HL-60 (cell line): ENCODE data around the gene AP2A1.

Experiments used
- DNase-seq, 2 experiments: peaks; one replicate each; pipeline ENCODE4 v3.0.0-alpha.2; 2010 to 2020; ENCODE audit warnings: low read depth in 1 of 2, low spot score in 1 of 2
- H3K27ac ChIP-seq: fragments of 250-450 bp; sonication (Bioruptor Pico); replicated peaks from 2 replicates; pipeline ENCODE4 v1.5.1; 2020; ENCODE audit warnings: mild to moderate bottlenecking, moderate library complexity
- H3K27me3 ChIP-seq: fragments of 250-450 bp; sonication (Bioruptor Pico); 2 replicates; pipeline ENCODE4 v1.5.1; 2021; ENCODE audit warnings: mild to moderate bottlenecking, moderate library complexity; ENCODE audit not compliant: insufficient read depth, poor library complexity, severe bottlenecking
- H3K4me3 ChIP-seq: replicated peaks from 2 replicates; pipeline ENCODE4 v1.5.1; 2011; ENCODE audit warnings: mild to moderate bottlenecking, control low read depth, low read length; ENCODE audit not compliant: insufficient read depth
- GABPA ChIP-seq: IDR thresholded peaks from 2 replicates; pipeline ENCODE4 v1.6.1; 2012; ENCODE audit warnings: low read depth
- POLR2AphosphoS5 ChIP-seq: IDR thresholded peaks from 2 replicates; pipeline ENCODE4 v1.6.1; 2012; ENCODE audit warnings: low read depth
- SPI1 ChIP-seq: IDR thresholded peaks from 2 replicates; pipeline ENCODE4 v1.6.1; 2012; ENCODE audit warnings: low read depth, mild to moderate bottlenecking, borderline replicate concordance
- TF ChIP-seq, protein P1 (sequence below): IDR thresholded peaks from one replicate; pipeline ENCODE4 v1.5.1; 2011; ENCODE audit warnings: low read length, control low read depth, inconsistent platforms; ENCODE audit not compliant: insufficient read depth
- TF ChIP-seq, protein P2 (sequence below): IDR thresholded peaks from 2 replicates; pipeline ENCODE4 v1.6.1; 2012; ENCODE audit warnings: low read depth; ENCODE audit not compliant: insufficient replicate concordance

The AP2A1 gene

DNA sequence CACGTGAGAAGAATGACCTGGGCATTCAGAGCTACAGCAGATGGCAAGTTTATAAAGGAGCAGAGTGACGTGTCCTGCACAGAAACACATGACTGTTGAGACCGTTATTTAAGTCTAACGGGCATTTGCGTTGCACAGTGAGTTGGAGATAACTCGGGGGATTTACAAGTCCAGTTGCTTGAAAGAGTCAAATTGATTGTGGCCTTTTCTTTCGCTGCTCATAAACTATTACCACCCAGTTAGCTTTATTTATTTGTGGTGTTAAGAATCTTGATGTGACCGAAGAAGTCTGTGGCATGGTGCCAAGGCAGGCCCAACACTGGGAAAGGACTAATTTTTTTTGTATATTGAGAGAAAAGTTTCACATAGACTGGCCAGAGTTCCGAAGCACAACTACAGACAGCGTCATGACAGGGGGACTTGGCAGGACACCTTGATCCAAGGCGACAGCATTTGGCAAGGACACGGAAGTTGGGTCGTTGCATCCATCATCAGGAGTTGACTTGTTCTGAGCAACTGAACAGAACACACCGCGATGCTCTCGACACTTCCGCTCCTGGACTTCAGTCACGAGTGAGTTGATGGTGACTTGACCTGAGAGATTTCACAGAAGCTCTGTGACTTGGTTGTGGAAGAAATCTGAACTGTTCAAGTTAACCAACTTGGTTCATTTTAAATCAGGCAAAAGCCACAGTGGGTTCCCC, 72.2 kb downstream of the AP2A1 start:
- H3K27ac ChIP-seq = no peak overlapping the region
- TF ChIP-seq POLR2AphosphoS5 = no peak
- TF ChIP-seq, protein P1, sequence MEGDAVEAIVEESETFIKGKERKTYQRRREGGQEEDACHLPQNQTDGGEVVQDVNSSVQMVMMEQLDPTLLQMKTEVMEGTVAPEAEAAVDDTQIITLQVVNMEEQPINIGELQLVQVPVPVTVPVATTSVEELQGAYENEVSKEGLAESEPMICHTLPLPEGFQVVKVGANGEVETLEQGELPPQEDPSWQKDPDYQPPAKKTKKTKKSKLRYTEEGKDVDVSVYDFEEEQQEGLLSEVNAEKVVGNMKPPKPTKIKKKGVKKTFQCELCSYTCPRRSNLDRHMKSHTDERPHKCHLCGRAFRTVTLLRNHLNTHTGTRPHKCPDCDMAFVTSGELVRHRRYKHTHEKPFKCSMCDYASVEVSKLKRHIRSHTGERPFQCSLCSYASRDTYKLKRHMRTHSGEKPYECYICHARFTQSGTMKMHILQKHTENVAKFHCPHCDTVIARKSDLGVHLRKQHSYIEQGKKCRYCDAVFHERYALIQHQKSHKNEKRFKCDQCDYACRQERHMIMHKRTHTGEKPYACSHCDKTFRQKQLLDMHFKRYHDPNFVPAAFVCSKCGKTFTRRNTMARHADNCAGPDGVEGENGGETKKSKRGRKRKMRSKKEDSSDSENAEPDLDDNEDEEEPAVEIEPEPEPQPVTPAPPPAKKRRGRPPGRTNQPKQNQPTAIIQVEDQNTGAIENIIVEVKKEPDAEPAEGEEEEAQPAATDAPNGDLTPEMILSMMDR = no peak
- TF ChIP-seq, protein P2, sequence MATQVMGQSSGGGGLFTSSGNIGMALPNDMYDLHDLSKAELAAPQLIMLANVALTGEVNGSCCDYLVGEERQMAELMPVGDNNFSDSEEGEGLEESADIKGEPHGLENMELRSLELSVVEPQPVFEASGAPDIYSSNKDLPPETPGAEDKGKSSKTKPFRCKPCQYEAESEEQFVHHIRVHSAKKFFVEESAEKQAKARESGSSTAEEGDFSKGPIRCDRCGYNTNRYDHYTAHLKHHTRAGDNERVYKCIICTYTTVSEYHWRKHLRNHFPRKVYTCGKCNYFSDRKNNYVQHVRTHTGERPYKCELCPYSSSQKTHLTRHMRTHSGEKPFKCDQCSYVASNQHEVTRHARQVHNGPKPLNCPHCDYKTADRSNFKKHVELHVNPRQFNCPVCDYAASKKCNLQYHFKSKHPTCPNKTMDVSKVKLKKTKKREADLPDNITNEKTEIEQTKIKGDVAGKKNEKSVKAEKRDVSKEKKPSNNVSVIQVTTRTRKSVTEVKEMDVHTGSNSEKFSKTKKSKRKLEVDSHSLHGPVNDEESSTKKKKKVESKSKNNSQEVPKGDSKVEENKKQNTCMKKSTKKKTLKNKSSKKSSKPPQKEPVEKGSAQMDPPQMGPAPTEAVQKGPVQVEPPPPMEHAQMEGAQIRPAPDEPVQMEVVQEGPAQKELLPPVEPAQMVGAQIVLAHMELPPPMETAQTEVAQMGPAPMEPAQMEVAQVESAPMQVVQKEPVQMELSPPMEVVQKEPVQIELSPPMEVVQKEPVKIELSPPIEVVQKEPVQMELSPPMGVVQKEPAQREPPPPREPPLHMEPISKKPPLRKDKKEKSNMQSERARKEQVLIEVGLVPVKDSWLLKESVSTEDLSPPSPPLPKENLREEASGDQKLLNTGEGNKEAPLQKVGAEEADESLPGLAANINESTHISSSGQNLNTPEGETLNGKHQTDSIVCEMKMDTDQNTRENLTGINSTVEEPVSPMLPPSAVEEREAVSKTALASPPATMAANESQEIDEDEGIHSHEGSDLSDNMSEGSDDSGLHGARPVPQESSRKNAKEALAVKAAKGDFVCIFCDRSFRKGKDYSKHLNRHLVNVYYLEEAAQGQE = no peak
- TF ChIP-seq GABPA = no peak
- TF ChIP-seq SPI1 = no peak
- H3K27me3 ChIP-seq = no peaks in the 10 kb centered on the region
- H3K4me3 ChIP-seq = no peak overlapping the region
- DNase-seq = no peak

DNA sequence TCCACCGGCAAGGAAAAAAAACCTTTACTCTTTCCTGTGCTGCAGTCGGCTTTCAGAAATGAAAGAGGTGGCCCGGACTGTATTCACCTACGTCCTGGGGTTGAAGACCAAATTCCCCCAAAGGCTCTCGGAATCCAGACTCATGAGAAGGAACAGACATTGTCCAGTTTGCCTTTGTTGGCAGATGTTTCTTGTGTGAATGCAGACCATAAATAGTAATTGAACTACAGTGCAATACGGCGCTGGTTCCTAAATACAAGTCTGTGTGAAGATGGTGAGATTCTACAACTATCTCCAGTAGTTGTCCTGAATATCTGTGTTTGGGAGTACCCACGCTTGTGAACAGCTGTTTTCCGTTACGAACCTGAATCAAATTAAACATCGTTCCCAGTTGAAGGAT, 72.9 kb downstream of the AP2A1 start:
- DNase-seq = no peak
- Histone ChIP-seq H3K27me3 (no peaks in the 10 kb centered on the region), H3K4me3 (no peak overlapping the region), H3K27ac (no peak overlapping the region)
- TF ChIP-seq, protein P1 = no peak
- TF ChIP-seq GABPA (no peak), POLR2AphosphoS5 (no peak), SPI1 (no peak)
- TF ChIP-seq, protein P2 = no peak

DNA sequence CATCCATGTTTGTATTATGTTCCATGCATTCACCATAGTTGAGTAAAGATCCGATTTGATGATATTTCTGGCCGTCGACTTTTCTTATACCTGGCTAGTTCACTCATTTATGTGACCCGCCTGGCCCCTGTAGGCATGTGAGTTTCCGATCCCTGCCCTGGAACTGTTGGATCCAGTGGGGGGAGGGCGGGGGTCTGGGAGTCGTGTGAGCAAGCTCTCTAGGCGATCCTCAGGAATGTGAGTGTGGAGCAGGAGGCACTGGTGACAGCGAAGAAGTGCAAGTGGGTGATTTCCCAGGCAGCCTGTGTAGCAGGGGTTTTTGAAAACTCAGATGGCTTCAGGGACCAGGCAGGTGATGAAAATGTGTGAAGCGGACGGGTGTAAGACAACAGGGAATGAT, 73.5 kb downstream of the AP2A1 start:
- TF ChIP-seq SPI1 (no peak), POLR2AphosphoS5 (no peak), GABPA (no peak)
- TF ChIP-seq, protein P2 = no peak
- TF ChIP-seq, protein P1 = no peak
- Histone ChIP-seq H3K27ac (no peak overlapping the region), H3K4me3 (no peak overlapping the region), H3K27me3 (no peaks in the 10 kb centered on the region)
- no peak for DNase-seq
